HAP-1 (cell line): ENCODE results near the gene CCDC7.
A peak's percentile ranks its signal among the peaks of the same experiment; 100 is the strongest.
"Not testable (repeated sequence)": the region's sequence is repeated elsewhere in the genome, so short reads cannot be mapped to it uniquely, and the experiment has no call there.

Experiments
- DNase-seq, 2 experiments: peaks; one replicate each; pipeline ENCODE4 v3.0.0-alpha.2; 2016 to 2020; ENCODE audit warnings: low spot score in 2 of 2
- H3K27me3 ChIP-seq: fragments of 250-450 bp; sonication (Bioruptor Pico); 2 replicates; pipeline ENCODE4 v1.5.1; 2020; ENCODE audit warnings: low read depth, mild to moderate bottlenecking, moderate library complexity
- H3K36me3 ChIP-seq: fragments of 250-450 bp; sonication (Bioruptor Pico); replicated peaks from 2 replicates; pipeline ENCODE4 v1.5.1; 2020; ENCODE audit warnings: mild to moderate bottlenecking
- H3K4me1 ChIP-seq: fragments of 250-450 bp; sonication (Bioruptor Pico); 2 replicates; pipeline ENCODE4 v1.5.1; 2020; ENCODE audit warnings: mild to moderate bottlenecking
- H3K4me3 ChIP-seq: fragments of 250-450 bp; sonication (Bioruptor Pico); 2 replicates; pipeline ENCODE4 v1.5.1; 2020; ENCODE audit warnings: mild to moderate bottlenecking, moderate library complexity
- H3K9me3 ChIP-seq: fragments of 250-450 bp; sonication (Bioruptor Pico); 2 replicates; pipeline ENCODE4 v1.5.1; 2020; ENCODE audit warnings: mild to moderate bottlenecking, moderate library complexity
- in situ Hi-C: fragments of 300-500 bp; cut with MboI; formaldehyde crosslinking; loops from 3 replicates; pipeline ENCODE4 v1.14.3; 2020; ENCODE audit warnings: low sequenced_read_pairs, inconsistent platforms, mixed read lengths

Gene CCDC7

GRCh38 chr10:32713560-32713959, 267.6 kb downstream of the CCDC7 start:
- DNase-seq, result no peak
- Histone ChIP-seq H3K4me1 (no peaks in the 10 kb centered on the region), H3K36me3 (no peaks in the 10 kb centered on the region), H3K27me3 (no peaks in the 10 kb centered on the region), H3K9me3 (no peaks in the 10 kb centered on the region; the same call in 1 of the 2 replicates), H3K4me3 (no peak overlapping the region)
- in situ Hi-C loops, result no loop called here

- H3K4me3 ChIP-seq, result no peak overlapping the region
- no peak for DNase-seq
- H3K36me3 ChIP-seq, result no peaks in the 10 kb centered on the region
- H3K27me3 ChIP-seq, result no peaks in the 10 kb centered on the region
- no peaks in the 10 kb centered on the region for H3K9me3 ChIP-seq
- in situ Hi-C loops, result no loop called here
- no peaks in the 10 kb centered on the region for H3K4me1 ChIP-seq
These were observed 285.6 kb downstream of the CCDC7 start for GRCh38 chr10:32731527-32731926.

- Histone ChIP-seq H3K4me1 (no peaks in the 10 kb centered on the region), H3K27me3 (no peaks in the 10 kb centered on the region), H3K4me3 (no peak overlapping the region), H3K36me3 (no peaks in the 10 kb centered on the region), H3K9me3 (no peaks in the 10 kb centered on the region)
- in situ Hi-C loops, result no loop called here
- DNase-seq, result no peak
These were observed 293.0 kb downstream of the CCDC7 start for GRCh38 chr10:32738958-32739357.

- H3K9me3 ChIP-seq, result no peaks in the 10 kb centered on the region
- in situ Hi-C loops, result no loop called here
- no peak overlapping the region for H3K4me3 ChIP-seq
- H3K27me3 ChIP-seq, result no peaks in the 10 kb centered on the region
- no peaks in the 10 kb centered on the region for H3K4me1 ChIP-seq
- DNase-seq, result no peak
- H3K36me3 ChIP-seq, result no peaks in the 10 kb centered on the region
These were observed 298.4 kb downstream of the CCDC7 start for GRCh38 chr10:32744321-32744720.

GRCh38 chr10:32746869-32747268, 300.9 kb downstream of the CCDC7 start:
- no peaks in the 10 kb centered on the region for H3K27me3 ChIP-seq
- in situ Hi-C loops, result no loop called here
- no peaks in the 10 kb centered on the region for H3K9me3 ChIP-seq
- no peak overlapping the region for H3K4me3 ChIP-seq
- H3K36me3 ChIP-seq, result no peaks in the 10 kb centered on the region
- no peak for DNase-seq
- H3K4me1 ChIP-seq, result no peaks in the 10 kb centered on the region

GRCh38 chr10:32751582-32751981, 305.6 kb downstream of the CCDC7 start:
- H3K4me3 ChIP-seq, result no peak overlapping the region
- H3K4me1 ChIP-seq, result no peaks in the 10 kb centered on the region
- no peak for DNase-seq
- no peaks in the 10 kb centered on the region for H3K27me3 ChIP-seq
- no peaks in the 10 kb centered on the region for H3K9me3 ChIP-seq
- in situ Hi-C loops, result no loop called here
- no peaks in the 10 kb centered on the region for H3K36me3 ChIP-seq

GRCh38 chr10:32754900-32755299, 309.0 kb downstream of the CCDC7 start:
- H3K9me3 ChIP-seq, H3K36me3 ChIP-seq, H3K4me3 ChIP-seq, H3K4me1 ChIP-seq, DNase-seq, H3K27me3 ChIP-seq, in situ Hi-C loops: not testable (repeated sequence)

- no peaks in the 10 kb centered on the region for H3K9me3 ChIP-seq
- in situ Hi-C loops, result no loop called here
- H3K4me3 ChIP-seq, result no peak overlapping the region
- no peaks in the 10 kb centered on the region for H3K4me1 ChIP-seq
- no peak for DNase-seq
- no peaks in the 10 kb centered on the region; the same call in 1 of the 2 replicates for H3K27me3 ChIP-seq
- H3K36me3 ChIP-seq, result no peaks in the 10 kb centered on the region
These were observed 325.3 kb downstream of the CCDC7 start for GRCh38 chr10:32771217-32771616.

GRCh38 chr10:32773105-32773504, 327.2 kb downstream of the CCDC7 start:
- in situ Hi-C loops, result no loop called here
- Histone ChIP-seq H3K4me1 (no peaks in the 10 kb centered on the region), H3K4me3 (no peak overlapping the region), H3K36me3 (no peaks in the 10 kb centered on the region), H3K27me3 (no peaks in the 10 kb centered on the region), H3K9me3 (no peaks in the 10 kb centered on the region)
- no peak for DNase-seq

- Histone ChIP-seq H3K4me3 (no peak overlapping the region), H3K4me1 (no peaks in the 10 kb centered on the region), H3K27me3 (no peaks in the 10 kb centered on the region), H3K9me3 (no peaks in the 10 kb centered on the region), H3K36me3 (no peaks in the 10 kb centered on the region)
- in situ Hi-C loops, result no loop called here
- no peak for DNase-seq
These were observed 341.0 kb downstream of the CCDC7 start for GRCh38 chr10:32786968-32787367.

- no peaks in the 10 kb centered on the region for H3K9me3 ChIP-seq
- H3K36me3 ChIP-seq, result no peaks in the 10 kb centered on the region
- H3K4me3 ChIP-seq, result no peak overlapping the region
- in situ Hi-C loops, result no loop called here
- no peak for DNase-seq
- no peaks in the 10 kb centered on the region for H3K4me1 ChIP-seq
- no peaks in the 10 kb centered on the region for H3K27me3 ChIP-seq
These were observed 341.8 kb downstream of the CCDC7 start for GRCh38 chr10:32787690-32788284.

GRCh38 chr10:32788359-32788758, 342.4 kb downstream of the CCDC7 start:
- Histone ChIP-seq H3K4me3 (no peak overlapping the region), H3K9me3 (no peaks in the 10 kb centered on the region), H3K36me3 (no peaks in the 10 kb centered on the region), H3K27me3 (no peaks in the 10 kb centered on the region), H3K4me1 (no peaks in the 10 kb centered on the region)
- in situ Hi-C loops, result no loop called here
- DNase-seq, result no peak

- no peaks in the 10 kb centered on the region for H3K4me1 ChIP-seq
- no peaks in the 10 kb centered on the region for H3K9me3 ChIP-seq
- no peaks in the 10 kb centered on the region for H3K36me3 ChIP-seq
- DNase-seq, result no peak
- H3K4me3 ChIP-seq, result no peak overlapping the region
- in situ Hi-C loops, result loop anchor here (5.0 kb wide), 1 partner anchor 212 kb away; no protein-coding TSS in a partner anchor
- no peaks in the 10 kb centered on the region for H3K27me3 ChIP-seq
These were observed 344.5 kb downstream of the CCDC7 start for GRCh38 chr10:32790483-32790882.

- Histone ChIP-seq H3K27me3 (no peaks in the 10 kb centered on the region), H3K9me3 (no peaks in the 10 kb centered on the region), H3K4me3 (no peak overlapping the region), H3K36me3 (no peaks in the 10 kb centered on the region), H3K4me1 (no peaks in the 10 kb centered on the region)
- in situ Hi-C loops, result loop anchor here (5.0 kb wide), 1 partner anchor 209 kb away; no protein-coding TSS in a partner anchor
- no peak for DNase-seq
These were observed 347.1 kb downstream of the CCDC7 start for GRCh38 chr10:32793033-32793432.

GRCh38 chr10:32795598-32796183, 349.8 kb downstream of the CCDC7 start:
- Histone ChIP-seq H3K4me3 (no peak overlapping the region), H3K9me3 (no peaks in the 10 kb centered on the region), H3K36me3 (no peaks in the 10 kb centered on the region), H3K4me1 (no peaks in the 10 kb centered on the region), H3K27me3 (no peaks in the 10 kb centered on the region)
- peak in 1 of 2 experiments; percentile 31 for DNase-seq
- in situ Hi-C loops, result no loop called here
